T1000 (cell line): ENCODE results near the gene FAM199X.
A peak's percentile ranks its signal among the peaks of the same experiment; 100 is the strongest.

Experiments
- DNase-seq: peaks from one replicate; lab custom pipeline; 2025; ENCODE audit warnings: mixed read lengths; lab: John Stamatoyannopoulos, UW

The FAM199X gene

GRCh38 chrX:104165894-104166734 lies at the start of gene FAM199X:
TSS of gene FAM199X (plus strand) at chrX:104166453. CDS start at chrX:104166786, 333 bp downstream.
- DNase-seq, result peak; percentile 60

- DNase-seq, result no peak
Observed at GRCh38 chrX:104117759-104118158, 48.5 kb upstream of the FAM199X start.

- DNase-seq, result no peak
Observed at GRCh38 chrX:104118765-104119164, 47.5 kb upstream of the FAM199X start.

GRCh38 chrX:104122829-104123228 lies 43.4 kb upstream of the FAM199X start:
- DNase-seq, result no peak

- no peak for DNase-seq
Observed at GRCh38 chrX:104126856-104127255, 39.4 kb upstream of the FAM199X start.

GRCh38 chrX:104130808-104131207 lies 35.4 kb upstream of the FAM199X start:
- no peak for DNase-seq

GRCh38 chrX:104134583-104135261 lies 31.5 kb upstream of the FAM199X start:
- no peak for DNase-seq

GRCh38 chrX:104135677-104136076 lies 30.6 kb upstream of the FAM199X start:
- no peak for DNase-seq

GRCh38 chrX:104136241-104137019 lies 29.8 kb upstream of the FAM199X start:
- peak; percentile 49 for DNase-seq

- peak; percentile 4 for DNase-seq
Observed at GRCh38 chrX:104137496-104137895, 28.8 kb upstream of the FAM199X start.

- no peak for DNase-seq
Observed at GRCh38 chrX:104141087-104141760, 25.0 kb upstream of the FAM199X start.

- DNase-seq, result no peak
Observed at GRCh38 chrX:104151037-104151436, 15.2 kb upstream of the FAM199X start.

GRCh38 chrX:104156630-104157529 lies 9.4 kb upstream of the FAM199X start, which contains the start of gene SLC25A53:
TSS of gene SLC25A53 (minus strand) at chrX:104157009. CDS start at chrX:104105257, 51,752 bp downstream.
- peak; percentile 58 for DNase-seq

- DNase-seq, result no peak
Observed at GRCh38 chrX:104166735-104167436, 633 bp downstream of the FAM199X start.

GRCh38 chrX:104168127-104168526 lies 1.9 kb downstream of the FAM199X start:
- no peak for DNase-seq

GRCh38 chrX:104172121-104172520 lies 5.9 kb downstream of the FAM199X start:
- DNase-seq, result no peak

- DNase-seq, result no peak
Observed at GRCh38 chrX:104172788-104173187, 6.5 kb downstream of the FAM199X start.

GRCh38 chrX:104173841-104174240 lies 7.6 kb downstream of the FAM199X start:
- DNase-seq, result no peak

- no peak for DNase-seq
Observed at GRCh38 chrX:104183685-104184084, 17.4 kb downstream of the FAM199X start.

- DNase-seq, result no peak
Observed at GRCh38 chrX:104187931-104188330, 21.7 kb downstream of the FAM199X start.
